ENCODE data around the gene PIGN.

Gene PIGN

GRCh38 chr18:62122330-62122729 lies 64.5 kb downstream of the PIGN start:
- H3K4me3 ChIP-seq (ENCODE audit: control insufficient read depth in 1 of 7, extremely low read depth in 1 of 7, insufficient read depth in 4 of 7, low read depth in 2 of 7, low read length in 6 of 7): no peak overlapping the region
- no CpG with 5 or more reads among the region's 1 CpG for WGBS (ENCODE audit: insufficient coverage)
- H3K27me3 ChIP-seq (replicated peaks in 2 of 5; ENCODE audit: control insufficient read depth in 4 of 5, insufficient read depth in 5 of 5, low read length in 4 of 5): no peaks in the 10 kb centered on the region
- peaks cover 0 to 4% (median 0%) of the 10 kb centered on the region in 5 experiments for H3K9me3 ChIP-seq (ENCODE audit: control extremely low read depth in 1 of 5, control insufficient read depth in 4 of 5, insufficient read depth in 2 of 5, low read depth in 1 of 5, low read length in 4 of 5)
- peaks cover 0 to 11% (median 3%) of the 10 kb centered on the region in 4 experiments for H3K36me3 ChIP-seq (ENCODE audit: control insufficient read depth in 4 of 4, insufficient read depth in 4 of 4, low read length in 3 of 4)
- DNase-seq: no peak
- H3K27ac ChIP-seq (ENCODE audit: insufficient read depth in 1 of 2, low read depth in 1 of 2, low read length in 2 of 2, poor library complexity in 1 of 2, severe bottlenecking in 2 of 2): no peak overlapping the region
- CTCF ChIA-PET: no interaction called here
- POLR2A ChIA-PET: no interaction called here
- H3K4me1 ChIP-seq (ENCODE audit: control extremely low read depth in 1 of 4, control insufficient read depth in 4 of 4, insufficient read depth in 4 of 4, low read length in 3 of 4): no peaks in the 10 kb centered on the region

GRCh38 chr18:62119884-62120283 lies 67.0 kb downstream of the PIGN start:
- DNase-seq: no peak
- peaks cover 0 to 11% (median 3%) of the 10 kb centered on the region in 4 experiments for H3K36me3 ChIP-seq (ENCODE audit: control insufficient read depth in 4 of 4, insufficient read depth in 4 of 4, low read length in 3 of 4)
- no peaks in the 10 kb centered on the region for H3K4me1 ChIP-seq (ENCODE audit: control extremely low read depth in 1 of 4, control insufficient read depth in 4 of 4, insufficient read depth in 4 of 4, low read length in 3 of 4)
- H3K4me3 ChIP-seq (ENCODE audit: control insufficient read depth in 1 of 7, extremely low read depth in 1 of 7, insufficient read depth in 4 of 7, low read depth in 2 of 7, low read length in 6 of 7): no peak overlapping the region
- H3K27me3 ChIP-seq (replicated peaks in 2 of 5; ENCODE audit: control insufficient read depth in 4 of 5, insufficient read depth in 5 of 5, low read length in 4 of 5): no peaks in the 10 kb centered on the region
- ChIA-PET CTCF (no interaction called here), POLR2A (no interaction called here)
- no peak overlapping the region for H3K27ac ChIP-seq (ENCODE audit: insufficient read depth in 1 of 2, low read depth in 1 of 2, low read length in 2 of 2, poor library complexity in 1 of 2, severe bottlenecking in 2 of 2)
- WGBS (ENCODE audit: insufficient coverage): 100% methylated on average over 1 of the region's 1 CpG
- peaks cover 0 to 4% (median 0%) of the 10 kb centered on the region in 5 experiments for H3K9me3 ChIP-seq (ENCODE audit: control extremely low read depth in 1 of 5, control insufficient read depth in 4 of 5, insufficient read depth in 2 of 5, low read depth in 1 of 5, low read length in 4 of 5)

GRCh38 chr18:62118328-62118727 lies 68.5 kb downstream of the PIGN start:
- H3K4me1 ChIP-seq (ENCODE audit: control extremely low read depth in 1 of 4, control insufficient read depth in 4 of 4, insufficient read depth in 4 of 4, low read length in 3 of 4): no peaks in the 10 kb centered on the region
- H3K36me3 ChIP-seq (ENCODE audit: control insufficient read depth in 4 of 4, insufficient read depth in 4 of 4, low read length in 3 of 4): peaks cover 0 to 11% (median 3%) of the 10 kb centered on the region in 4 experiments
- CTCF ChIA-PET: interaction anchor here (0.9 kb wide), 1 partner anchor 13 kb away, joined by 3 read pairs; no protein-coding TSS in a partner anchor
- H3K4me3 ChIP-seq (ENCODE audit: control insufficient read depth in 1 of 7, extremely low read depth in 1 of 7, insufficient read depth in 4 of 7, low read depth in 2 of 7, low read length in 6 of 7): no peak overlapping the region
- no peaks in the 10 kb centered on the region for H3K27me3 ChIP-seq (replicated peaks in 2 of 5; ENCODE audit: control insufficient read depth in 4 of 5, insufficient read depth in 5 of 5, low read length in 4 of 5)
- DNase-seq: no peak
- H3K9me3 ChIP-seq (ENCODE audit: control extremely low read depth in 1 of 5, control insufficient read depth in 4 of 5, insufficient read depth in 2 of 5, low read depth in 1 of 5, low read length in 4 of 5): peaks cover 0 to 4% (median 0%) of the 10 kb centered on the region in 5 experiments
- POLR2A ChIA-PET: no interaction called here
- no peak overlapping the region for H3K27ac ChIP-seq (ENCODE audit: insufficient read depth in 1 of 2, low read depth in 1 of 2, low read length in 2 of 2, poor library complexity in 1 of 2, severe bottlenecking in 2 of 2)

- Histone ChIP-seq H3K9me3 (ENCODE audit: control extremely low read depth in 1 of 5, control insufficient read depth in 4 of 5, insufficient read depth in 2 of 5, low read depth in 1 of 5, low read length in 4 of 5) (no peaks in the 10 kb centered on the region), H3K27me3 (replicated peaks in 2 of 5; ENCODE audit: control insufficient read depth in 4 of 5, insufficient read depth in 5 of 5, low read length in 4 of 5) (no peaks in the 10 kb centered on the region), H3K4me1 (ENCODE audit: control extremely low read depth in 1 of 4, control insufficient read depth in 4 of 4, insufficient read depth in 4 of 4, low read length in 3 of 4) (no peaks in the 10 kb centered on the region), H3K4me3 (ENCODE audit: control insufficient read depth in 1 of 7, extremely low read depth in 1 of 7, insufficient read depth in 4 of 7, low read depth in 2 of 7, low read length in 6 of 7) (no peak overlapping the region), H3K36me3 (ENCODE audit: control insufficient read depth in 4 of 4, insufficient read depth in 4 of 4, low read length in 3 of 4) (peaks cover 0 to 8% (median 1%) of the 10 kb centered on the region in 4 experiments), H3K27ac (ENCODE audit: insufficient read depth in 1 of 2, low read depth in 1 of 2, low read length in 2 of 2, poor library complexity in 1 of 2, severe bottlenecking in 2 of 2) (no peak overlapping the region)
- no CpG with 5 or more reads among the region's 1 CpG for WGBS (ENCODE audit: insufficient coverage)
- POLR2A ChIA-PET: no interaction called here
- CTCF ChIA-PET: no interaction called here
- DNase-seq: no peak
These were observed 77.2 kb downstream of the PIGN start for GRCh38 chr18:62109676-62110075.

- Histone ChIP-seq H3K27ac (ENCODE audit: insufficient read depth in 1 of 2, low read depth in 1 of 2, low read length in 2 of 2, poor library complexity in 1 of 2, severe bottlenecking in 2 of 2) (no peak overlapping the region), H3K4me1 (ENCODE audit: control extremely low read depth in 1 of 4, control insufficient read depth in 4 of 4, insufficient read depth in 4 of 4, low read length in 3 of 4) (no peaks in the 10 kb centered on the region), H3K9me3 (ENCODE audit: control extremely low read depth in 1 of 5, control insufficient read depth in 4 of 5, insufficient read depth in 2 of 5, low read depth in 1 of 5, low read length in 4 of 5) (no peaks in the 10 kb centered on the region), H3K4me3 (ENCODE audit: control insufficient read depth in 1 of 7, extremely low read depth in 1 of 7, insufficient read depth in 4 of 7, low read depth in 2 of 7, low read length in 6 of 7) (no peak overlapping the region), H3K36me3 (ENCODE audit: control insufficient read depth in 4 of 4, insufficient read depth in 4 of 4, low read length in 3 of 4) (peaks cover 0 to 10% (median 4%) of the 10 kb centered on the region in 4 experiments), H3K27me3 (replicated peaks in 2 of 5; ENCODE audit: control insufficient read depth in 4 of 5, insufficient read depth in 5 of 5, low read length in 4 of 5) (no peaks in the 10 kb centered on the region)
- WGBS (ENCODE audit: insufficient coverage): no CpG with 5 or more reads among the region's 1 CpG
- CTCF ChIA-PET: no interaction called here
- POLR2A ChIA-PET: interaction anchor here (0.7 kb wide), 1 partner anchor 20 kb away, joined by 3 read pairs; no protein-coding TSS in a partner anchor
- no peak for DNase-seq
These were observed 79.0 kb downstream of the PIGN start for GRCh38 chr18:62107881-62108280.

GRCh38 chr18:62106271-62106670 lies 80.6 kb downstream of the PIGN start:
- DNase-seq: no peak
- 100% methylated on average over 2 of the region's 2 CpGs for WGBS (ENCODE audit: insufficient coverage)
- no peaks in the 10 kb centered on the region for H3K27me3 ChIP-seq (replicated peaks in 2 of 5; ENCODE audit: control insufficient read depth in 4 of 5, insufficient read depth in 5 of 5, low read length in 4 of 5)
- H3K4me3 ChIP-seq (ENCODE audit: control insufficient read depth in 1 of 7, extremely low read depth in 1 of 7, insufficient read depth in 4 of 7, low read depth in 2 of 7, low read length in 6 of 7): no peak overlapping the region
- ChIA-PET POLR2A (no interaction called here), CTCF (interaction anchor here (1.0 kb wide), 1 partner anchor 23 kb away, joined by 3 read pairs; no protein-coding TSS in a partner anchor)
- H3K27ac ChIP-seq (ENCODE audit: insufficient read depth in 1 of 2, low read depth in 1 of 2, low read length in 2 of 2, poor library complexity in 1 of 2, severe bottlenecking in 2 of 2): no peak overlapping the region
- H3K4me1 ChIP-seq (ENCODE audit: control extremely low read depth in 1 of 4, control insufficient read depth in 4 of 4, insufficient read depth in 4 of 4, low read length in 3 of 4): no peaks in the 10 kb centered on the region
- H3K36me3 ChIP-seq (ENCODE audit: control insufficient read depth in 4 of 4, insufficient read depth in 4 of 4, low read length in 3 of 4): peaks cover 0 to 15% (median 5%) of the 10 kb centered on the region in 4 experiments
- no peaks in the 10 kb centered on the region for H3K9me3 ChIP-seq (ENCODE audit: control extremely low read depth in 1 of 5, control insufficient read depth in 4 of 5, insufficient read depth in 2 of 5, low read depth in 1 of 5, low read length in 4 of 5)

- Histone ChIP-seq H3K36me3 (ENCODE audit: control insufficient read depth in 4 of 4, insufficient read depth in 4 of 4, low read length in 3 of 4) (peaks cover 3 to 20% (median 8%) of the 10 kb centered on the region in 4 experiments), H3K27me3 (replicated peaks in 2 of 5; ENCODE audit: control insufficient read depth in 4 of 5, insufficient read depth in 5 of 5, low read length in 4 of 5) (no peaks in the 10 kb centered on the region), H3K27ac (ENCODE audit: insufficient read depth in 1 of 2, low read depth in 1 of 2, low read length in 2 of 2, poor library complexity in 1 of 2, severe bottlenecking in 2 of 2) (no peak overlapping the region), H3K9me3 (ENCODE audit: control extremely low read depth in 1 of 5, control insufficient read depth in 4 of 5, insufficient read depth in 2 of 5, low read depth in 1 of 5, low read length in 4 of 5) (no peaks in the 10 kb centered on the region), H3K4me3 (ENCODE audit: control insufficient read depth in 1 of 7, extremely low read depth in 1 of 7, insufficient read depth in 4 of 7, low read depth in 2 of 7, low read length in 6 of 7) (no peak overlapping the region), H3K4me1 (ENCODE audit: control extremely low read depth in 1 of 4, control insufficient read depth in 4 of 4, insufficient read depth in 4 of 4, low read length in 3 of 4) (no peaks in the 10 kb centered on the region)
- ChIA-PET CTCF (no interaction called here), POLR2A (no interaction called here)
- no CpG with 5 or more reads among the region's 3 CpGs for WGBS (ENCODE audit: insufficient coverage)
- no peak for DNase-seq
These were observed 81.5 kb downstream of the PIGN start for GRCh38 chr18:62105376-62105775.
